22Rv1 (cell line): Measurements from ENCODE around the gene FAM13C.
A peak's percentile ranks its signal among the peaks of the same experiment; 100 is the strongest.

Experiments used
- H3K27ac ChIP-seq: fragments of 450-650 bp; 2 replicates; pipeline ENCODE4 v1.5.1; 2017
- ZFX ChIP-seq: fragments of 450-650 bp; IDR thresholded peaks from 2 replicates; pipeline ENCODE4 v1.6.1; 2017; ENCODE audit warnings: antibody characterized with exemption, borderline replicate concordance
- TF ChIP-seq, protein P1 (sequence below): fragments of 450-650 bp; IDR thresholded peaks from 2 replicates; pipeline ENCODE4 v1.5.1; 2017; ENCODE audit warnings: mild to moderate bottlenecking

Gene FAM13C

DNA sequence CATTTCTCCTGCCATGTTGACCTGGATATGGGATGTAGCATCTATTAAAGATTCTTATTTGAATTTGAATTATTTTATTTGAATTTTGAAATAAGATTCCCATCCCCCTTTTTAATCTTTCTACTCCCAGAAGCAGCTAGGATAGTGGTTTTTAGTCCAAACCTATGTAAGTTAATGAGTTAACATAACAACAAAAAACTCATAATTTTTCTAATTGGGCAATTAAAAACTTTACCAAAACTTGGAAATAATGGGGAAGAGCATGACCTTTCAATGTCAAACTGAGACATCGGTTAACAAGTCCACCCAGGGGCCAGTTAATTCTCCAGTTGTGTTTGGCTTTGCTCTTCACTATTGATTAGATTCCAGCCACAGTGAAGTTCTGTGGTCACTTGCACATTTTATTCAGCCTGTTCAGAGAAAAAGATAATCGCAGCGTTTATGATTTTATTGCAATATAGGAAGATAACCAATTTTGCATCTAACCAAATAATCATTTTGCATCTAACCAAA is 1.2 kb upstream of the FAM13C start:
- TF ChIP-seq, protein P1, sequence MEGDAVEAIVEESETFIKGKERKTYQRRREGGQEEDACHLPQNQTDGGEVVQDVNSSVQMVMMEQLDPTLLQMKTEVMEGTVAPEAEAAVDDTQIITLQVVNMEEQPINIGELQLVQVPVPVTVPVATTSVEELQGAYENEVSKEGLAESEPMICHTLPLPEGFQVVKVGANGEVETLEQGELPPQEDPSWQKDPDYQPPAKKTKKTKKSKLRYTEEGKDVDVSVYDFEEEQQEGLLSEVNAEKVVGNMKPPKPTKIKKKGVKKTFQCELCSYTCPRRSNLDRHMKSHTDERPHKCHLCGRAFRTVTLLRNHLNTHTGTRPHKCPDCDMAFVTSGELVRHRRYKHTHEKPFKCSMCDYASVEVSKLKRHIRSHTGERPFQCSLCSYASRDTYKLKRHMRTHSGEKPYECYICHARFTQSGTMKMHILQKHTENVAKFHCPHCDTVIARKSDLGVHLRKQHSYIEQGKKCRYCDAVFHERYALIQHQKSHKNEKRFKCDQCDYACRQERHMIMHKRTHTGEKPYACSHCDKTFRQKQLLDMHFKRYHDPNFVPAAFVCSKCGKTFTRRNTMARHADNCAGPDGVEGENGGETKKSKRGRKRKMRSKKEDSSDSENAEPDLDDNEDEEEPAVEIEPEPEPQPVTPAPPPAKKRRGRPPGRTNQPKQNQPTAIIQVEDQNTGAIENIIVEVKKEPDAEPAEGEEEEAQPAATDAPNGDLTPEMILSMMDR, result no peak
- TF ChIP-seq ZFX, result no peak

DNA sequence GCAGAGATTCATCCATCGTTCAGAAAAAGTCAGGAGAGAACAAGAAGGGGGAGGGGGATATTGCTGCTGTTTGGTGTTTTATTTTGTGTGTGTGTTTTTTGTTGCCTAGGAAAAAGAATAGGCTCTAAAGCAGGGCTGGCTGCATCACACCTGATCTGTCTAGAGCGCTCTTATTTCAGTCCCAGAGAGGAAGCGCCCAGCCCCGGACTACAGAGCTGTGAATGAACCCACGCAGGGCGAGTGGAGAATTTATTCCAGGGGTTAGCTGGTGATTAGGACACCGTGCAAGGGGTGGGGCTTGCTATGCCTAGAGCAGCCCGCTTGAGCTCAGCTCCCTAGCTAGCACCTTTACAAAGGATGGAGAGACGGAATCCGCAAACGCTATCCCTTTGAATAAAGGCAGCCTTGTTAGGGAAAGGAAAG is 621 bp upstream of the FAM13C start:
- peak overlapping the region; percentile 53 for H3K27ac ChIP-seq
- no peak for TF ChIP-seq ZFX
- TF ChIP-seq, protein P1, result no peak

More for the DNA sequence above, 1.2 kb upstream of the FAM13C start:
- H3K27ac ChIP-seq, result no peak overlapping the region

DNA sequence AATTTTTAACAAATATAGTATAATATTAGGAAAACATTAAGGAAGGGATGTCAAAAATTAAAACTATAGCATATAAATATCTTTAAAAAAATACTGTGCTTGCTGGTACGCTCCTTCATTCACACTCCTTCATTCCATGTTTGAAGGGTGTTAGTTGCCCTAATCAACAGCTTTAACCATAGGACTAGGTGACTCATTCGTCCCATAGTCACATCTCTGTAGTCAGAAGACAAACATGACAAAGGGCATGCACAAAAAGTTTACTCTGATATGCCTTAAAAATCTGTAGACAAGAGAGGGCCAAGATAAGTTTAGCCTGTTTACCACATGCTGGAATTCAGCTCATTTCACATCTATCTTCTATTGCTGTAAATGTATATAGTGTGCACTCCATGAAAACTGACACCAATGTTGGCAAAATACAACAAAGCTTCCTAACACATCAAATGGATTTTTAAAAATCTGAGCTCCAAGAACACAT is 646 bp downstream of the FAM13C start:
- no peak for TF ChIP-seq ZFX
- TF ChIP-seq, protein P1, result no peak
- peak overlapping the region; percentile 53 for H3K27ac ChIP-seq

DNA sequence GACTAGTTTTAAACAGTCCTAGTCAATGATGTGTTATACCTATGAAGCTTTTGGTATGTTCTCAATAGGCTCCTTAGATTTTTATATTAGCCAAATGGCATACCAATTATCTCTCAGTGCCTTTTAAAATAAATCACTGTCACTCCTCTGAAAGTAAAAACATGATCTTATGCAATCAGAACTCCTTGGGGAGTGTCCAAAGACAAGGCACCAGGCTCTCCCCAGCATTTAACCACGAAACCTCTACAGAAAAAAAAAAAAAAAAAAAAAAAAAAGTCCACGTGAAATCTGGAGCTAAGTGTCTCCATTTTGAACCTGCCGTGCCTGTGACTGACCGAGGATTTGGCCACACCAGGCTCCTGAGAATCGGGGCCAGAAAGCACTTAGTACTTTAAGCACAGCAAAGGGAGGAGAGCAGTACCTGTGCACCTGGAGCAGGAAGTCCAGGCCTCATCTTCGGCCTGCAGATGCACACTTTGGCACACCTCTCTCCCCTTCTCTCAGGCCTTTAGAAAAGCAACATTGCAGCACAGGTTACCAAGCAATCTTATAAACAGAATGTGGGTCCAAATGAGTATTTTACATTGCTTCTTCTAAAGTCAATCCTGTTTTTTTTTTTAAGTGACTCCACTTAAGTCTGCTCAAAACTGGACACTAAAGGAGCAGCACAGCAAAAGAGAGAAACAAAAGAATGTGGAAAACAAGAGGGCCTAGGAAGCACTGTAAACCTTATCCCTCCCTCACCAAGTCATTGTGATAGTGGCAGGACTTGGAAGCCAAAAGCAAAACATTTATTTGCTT is 1.5 kb downstream of the FAM13C start:
- TF ChIP-seq, protein P1, result no peak
- no peak for TF ChIP-seq ZFX
- H3K27ac ChIP-seq, result no peak overlapping the region

DNA sequence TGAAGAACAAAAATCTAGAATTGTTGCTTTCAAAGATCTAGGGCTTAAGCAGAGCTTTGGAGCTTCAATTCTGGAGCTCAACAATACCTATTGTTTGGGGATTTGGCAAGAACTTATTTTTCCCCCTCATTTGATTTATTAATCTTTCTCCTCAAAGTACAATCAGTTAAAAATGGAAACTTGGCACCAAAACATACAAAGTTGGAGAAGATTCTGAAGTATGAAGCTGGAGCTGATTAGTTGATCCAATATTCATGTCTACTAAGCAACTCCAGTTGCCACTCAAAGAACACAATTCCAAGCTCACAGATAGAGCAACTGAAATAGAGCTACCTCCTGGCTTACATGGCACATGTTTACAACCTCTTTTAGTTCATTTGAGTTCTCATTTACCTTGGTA is 3.8 kb downstream of the FAM13C start:
- no peak for TF ChIP-seq ZFX
- TF ChIP-seq, protein P1, result no peak
- H3K27ac ChIP-seq, result no peak overlapping the region

DNA sequence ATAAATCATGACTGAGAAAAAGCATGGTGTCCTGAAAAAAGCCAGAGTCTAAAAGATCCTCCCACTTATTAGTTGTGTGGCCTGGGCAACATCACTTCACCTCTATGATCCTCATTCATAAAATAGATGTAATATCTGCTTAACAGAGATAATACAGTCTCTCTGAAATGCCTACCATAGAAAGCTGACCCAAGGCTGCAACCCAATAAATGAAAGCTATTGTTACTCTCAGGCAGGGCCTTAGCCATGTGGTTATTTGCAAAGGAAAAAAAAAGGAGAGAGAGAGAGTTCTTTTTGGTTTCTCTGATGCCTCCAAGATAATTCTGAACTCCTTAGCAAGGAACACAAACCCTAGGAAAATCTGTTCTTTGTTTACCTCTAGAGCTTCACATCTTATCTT is 7.9 kb downstream of the FAM13C start:
- TF ChIP-seq, protein P1, result no peak
- no peak for TF ChIP-seq ZFX
- no peak overlapping the region for H3K27ac ChIP-seq

DNA sequence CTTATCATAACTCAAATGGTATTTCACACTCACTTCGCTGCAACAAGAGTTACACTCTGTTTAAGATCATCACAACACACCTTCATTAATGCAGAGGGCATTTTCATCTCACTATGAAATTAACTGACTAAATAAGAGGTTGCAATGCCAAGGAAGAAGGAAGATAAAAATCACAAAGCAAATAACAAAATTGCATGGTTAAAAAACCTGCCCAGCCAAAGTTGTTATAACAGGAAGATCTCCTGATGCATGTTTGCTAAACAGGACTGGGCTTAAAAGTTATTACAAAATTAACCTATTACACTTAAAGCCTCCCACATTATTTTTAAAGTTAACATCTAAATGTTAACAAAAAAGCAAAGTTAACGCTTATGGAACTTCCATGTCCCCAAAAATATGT is 11.8 kb downstream of the FAM13C start:
- TF ChIP-seq, protein P1, result no peak
- no peak for TF ChIP-seq ZFX
- H3K27ac ChIP-seq, result 0 out of 2 replicates have a peak overlapping the region, but pooled peaks have one; percentile 17
